BJ (cell line): ENCODE measurements around the gene BTBD1. TPM values are rescaled to one million over a fixed set of nuclear protein-coding genes. Genes with fewer than 3 reads are reported as not detected.

Experiments
- CTCF ChIA-PET: fragments of 350-600 bp; formaldehyde crosslinking; extraction: SDS; loops from one replicate; lab custom pipeline; 2021; ENCODE audit warnings: antibody characterized with exemption, inconsistent platforms; lab: Yijun Ruan, JAX
- POLR2A ChIA-PET: fragments of 300-600 bp; sonication (Branson Sonifier 250); formaldehyde crosslinking; extraction: SDS; loops from one replicate; lab custom pipeline; 2021; ENCODE audit warnings: antibody characterized with exemption; lab: Charles Lee
- DNase-seq: peaks from one replicate; pipeline ENCODE4 v3.0.0-alpha.2; 2011; ENCODE audit warnings: low read depth
- H3K27me3 ChIP-seq: 2 replicates; pipeline ENCODE4 v1.6.0; 2011; ENCODE audit warnings: low read length; ENCODE audit not compliant: control insufficient read depth, insufficient read depth
- H3K36me3 ChIP-seq: 2 replicates; pipeline ENCODE4 v1.5.1; 2011; ENCODE audit warnings: low read length; ENCODE audit not compliant: control insufficient read depth, insufficient read depth
- H3K4me3 ChIP-seq: 2 replicates; pipeline ENCODE4 v1.5.1; 2011; ENCODE audit warnings: low read depth, mild to moderate bottlenecking, control low read depth, low read length
- CTCF ChIP-seq: IDR thresholded peaks from 2 replicates; pipeline ENCODE4 v1.5.1; 2011; ENCODE audit warnings: low read depth, mild to moderate bottlenecking, control low read depth, inconsistent platforms, low read length, moderate library complexity; ENCODE audit not compliant: insufficient read depth
- polyA plus RNA-seq: library from polyadenylated mRNA; depleted of rRNA; stranded (reverse); fragments of >200 nt; gene quantifications from 2 replicates; pipeline ENCODE4 v1.2.3, GENCODE V29; 2011

The BTBD1 gene
- polyA plus RNA-seq, 1 experiment = 35.0 TPM

GRCh38 chr15:83104141-83104540 lies 37.1 kb upstream of the BTBD1 start:
- ChIA-PET POLR2A (no interaction called here), CTCF (interaction anchor here (1.1 kb wide), 1 partner anchor 12 kb away, joined by 3 read pairs; no protein-coding TSS in a partner anchor)
- Histone ChIP-seq H3K36me3 (no peaks in the 10 kb centered on the region), H3K4me3 (no peak overlapping the region), H3K27me3 (peaks cover 5% of the 10 kb centered on the region)
- TF ChIP-seq CTCF = no peak
- no peak for DNase-seq

GRCh38 chr15:83102346-83102745 lies 35.3 kb upstream of the BTBD1 start:
- CTCF ChIA-PET = no interaction called here

DNA sequence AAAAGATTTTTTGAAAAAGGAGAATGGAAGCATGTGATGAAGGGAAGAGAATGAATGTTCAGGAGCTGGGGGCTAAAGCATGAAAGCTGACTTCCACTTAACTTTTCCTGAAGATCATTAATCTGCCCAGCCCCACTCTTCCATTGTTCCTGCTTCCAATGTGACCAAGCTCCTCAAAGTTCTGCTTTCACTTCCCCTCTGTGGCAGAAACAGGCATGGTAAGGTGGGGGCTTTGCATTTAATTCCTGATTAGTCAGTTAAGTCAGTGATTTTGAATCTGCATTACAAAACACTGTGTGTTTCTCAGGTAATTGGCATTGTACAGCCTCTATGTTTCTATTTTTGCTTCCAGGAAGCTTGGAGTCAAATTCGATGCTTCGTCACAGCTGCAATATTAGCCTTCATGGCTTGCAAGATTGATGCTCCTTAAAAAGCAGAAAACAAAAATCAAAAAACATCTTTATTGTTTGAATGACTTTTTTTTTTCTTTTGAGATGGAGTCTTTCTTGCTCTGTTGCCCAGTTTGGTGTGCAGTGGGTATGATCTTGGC lies 33.1 kb upstream of the BTBD1 start:
- no peaks in the 10 kb centered on the region for H3K36me3 ChIP-seq
- ChIA-PET CTCF (interaction anchor here (0.6 kb wide), 2 partner anchors 30 to 185 kb away, joined by 3 to 4 read pairs; no protein-coding TSS in a partner anchor), POLR2A (no interaction called here)
- H3K27me3 ChIP-seq = peaks cover 9% of the 10 kb centered on the region
- H3K4me3 ChIP-seq = no peak overlapping the region
- TF ChIP-seq CTCF = no peak
- DNase-seq = no peak

More at GRCh38 chr15:83102346-83102745, 35.3 kb upstream of the BTBD1 start:
- Histone ChIP-seq H3K27me3 (peaks cover 7% of the 10 kb centered on the region), H3K36me3 (no peaks in the 10 kb centered on the region), H3K4me3 (no peak overlapping the region)
- DNase-seq = no peak
- POLR2A ChIA-PET = no interaction called here
- no peak for TF ChIP-seq CTCF

- ChIA-PET POLR2A (no interaction called here), CTCF (no interaction called here)
- no peaks in the 10 kb centered on the region for H3K36me3 ChIP-seq
- peaks cover 9% of the 10 kb centered on the region for H3K27me3 ChIP-seq
- no peak for DNase-seq
- no peak overlapping the region for H3K4me3 ChIP-seq
- no peak for TF ChIP-seq CTCF
Measured at GRCh38 chr15:83099290-83099689, 32.2 kb upstream of the BTBD1 start.

DNA sequence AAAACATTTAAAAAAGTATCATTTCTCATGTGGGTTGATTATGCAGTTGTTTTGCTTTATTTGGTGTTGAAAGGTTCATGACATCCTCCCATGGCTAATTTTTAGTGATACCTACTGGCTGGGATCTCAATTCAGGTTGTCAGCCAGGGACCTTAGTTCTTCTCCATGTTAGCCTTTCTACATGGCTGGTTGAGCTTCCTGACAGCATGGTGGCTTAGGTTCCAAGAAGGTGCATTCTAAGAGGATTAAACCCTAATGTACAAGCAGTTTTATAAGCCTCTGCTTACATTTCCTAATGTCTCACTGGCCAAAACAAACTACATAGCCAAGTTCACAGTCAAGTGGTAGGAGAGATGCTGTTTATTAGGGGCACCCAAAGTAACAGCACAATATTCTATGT lies 31.0 kb upstream of the BTBD1 start:
- DNase-seq = no peak
- Histone ChIP-seq H3K36me3 (no peaks in the 10 kb centered on the region), H3K27me3 (peaks cover 7% of the 10 kb centered on the region), H3K4me3 (no peak overlapping the region)
- no peak for TF ChIP-seq CTCF
- POLR2A ChIA-PET = no interaction called here
- CTCF ChIA-PET = interaction anchor here (1.0 kb wide), 1 partner anchor 15 kb away, joined by 4 read pairs; no protein-coding TSS in a partner anchor
